ENCODE results near the gene TRMO. TPM values are rescaled to one million over a fixed set of nuclear protein-coding genes. Genes with fewer than 3 reads are reported as not detected.

TRMO gene
- total and polyA plus RNA-seq, 9 of the 15 experiments (the other 6 are each of a cell fraction or from before 2014, with no cell fraction given), result 5.6 to 22.4 (median 16.2) TPM

DNA sequence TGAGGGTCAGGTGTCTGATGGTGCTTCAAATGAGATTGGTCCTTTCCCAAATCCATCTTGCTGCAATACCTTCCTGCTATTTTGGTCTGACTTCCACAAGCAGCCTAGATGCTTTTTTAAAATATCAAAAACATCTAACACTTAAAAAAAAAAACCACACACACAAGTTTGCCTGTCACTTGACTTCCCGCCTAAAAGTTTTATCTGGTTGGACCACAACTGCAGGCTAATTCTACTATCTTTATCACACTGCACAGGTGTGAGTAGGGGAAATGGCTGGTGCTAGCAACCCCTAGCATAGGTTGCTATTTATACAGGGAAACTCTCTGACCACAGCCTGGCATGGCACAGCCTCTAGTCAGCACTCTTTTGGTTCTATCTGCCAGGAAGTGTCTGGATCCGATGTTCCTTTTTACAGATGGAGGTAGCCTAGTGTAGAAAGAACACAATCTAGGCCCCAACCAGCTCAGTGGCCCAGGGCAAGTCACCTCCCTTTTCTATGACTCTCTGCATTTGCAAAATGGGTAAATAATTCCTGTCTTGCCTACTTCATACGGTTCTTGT is 15.9 kb upstream of the TRMO start, which contains the start of gene HEMGN (continued):
- TF ChIP-seq, protein P1, sequence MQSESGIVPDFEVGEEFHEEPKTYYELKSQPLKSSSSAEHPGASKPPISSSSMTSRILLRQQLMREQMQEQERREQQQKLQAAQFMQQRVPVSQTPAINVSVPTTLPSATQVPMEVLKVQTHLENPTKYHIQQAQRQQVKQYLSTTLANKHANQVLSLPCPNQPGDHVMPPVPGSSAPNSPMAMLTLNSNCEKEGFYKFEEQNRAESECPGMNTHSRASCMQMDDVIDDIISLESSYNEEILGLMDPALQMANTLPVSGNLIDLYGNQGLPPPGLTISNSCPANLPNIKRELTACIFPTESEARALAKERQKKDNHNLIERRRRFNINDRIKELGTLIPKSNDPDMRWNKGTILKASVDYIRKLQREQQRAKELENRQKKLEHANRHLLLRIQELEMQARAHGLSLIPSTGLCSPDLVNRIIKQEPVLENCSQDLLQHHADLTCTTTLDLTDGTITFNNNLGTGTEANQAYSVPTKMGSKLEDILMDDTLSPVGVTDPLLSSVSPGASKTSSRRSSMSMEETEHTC (IDR thresholded peaks at IDR 0.05), result peak; percentile 75; the same call in 1 of the 2 replicates
- TF ChIP-seq, protein P2, sequence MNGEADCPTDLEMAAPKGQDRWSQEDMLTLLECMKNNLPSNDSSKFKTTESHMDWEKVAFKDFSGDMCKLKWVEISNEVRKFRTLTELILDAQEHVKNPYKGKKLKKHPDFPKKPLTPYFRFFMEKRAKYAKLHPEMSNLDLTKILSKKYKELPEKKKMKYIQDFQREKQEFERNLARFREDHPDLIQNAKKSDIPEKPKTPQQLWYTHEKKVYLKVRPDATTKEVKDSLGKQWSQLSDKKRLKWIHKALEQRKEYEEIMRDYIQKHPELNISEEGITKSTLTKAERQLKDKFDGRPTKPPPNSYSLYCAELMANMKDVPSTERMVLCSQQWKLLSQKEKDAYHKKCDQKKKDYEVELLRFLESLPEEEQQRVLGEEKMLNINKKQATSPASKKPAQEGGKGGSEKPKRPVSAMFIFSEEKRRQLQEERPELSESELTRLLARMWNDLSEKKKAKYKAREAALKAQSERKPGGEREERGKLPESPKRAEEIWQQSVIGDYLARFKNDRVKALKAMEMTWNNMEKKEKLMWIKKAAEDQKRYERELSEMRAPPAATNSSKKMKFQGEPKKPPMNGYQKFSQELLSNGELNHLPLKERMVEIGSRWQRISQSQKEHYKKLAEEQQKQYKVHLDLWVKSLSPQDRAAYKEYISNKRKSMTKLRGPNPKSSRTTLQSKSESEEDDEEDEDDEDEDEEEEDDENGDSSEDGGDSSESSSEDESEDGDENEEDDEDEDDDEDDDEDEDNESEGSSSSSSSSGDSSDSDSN (IDR thresholded peaks at IDR 0.05; ENCODE audit: borderline replicate concordance in 1 of 2, low read depth in 2 of 2, low read length in 2 of 2), result 0 out of 4 replicates have a peak, but pooled peaks of 1 of the 2 experiments have one; percentile 29
- TF ChIP-seq NR3C1 (CRISPR knock-in tag; IDR thresholded peaks at IDR 0.05), result no peak
- peak; percentile 86 for TF ChIP-seq ETV5 (CRISPR knock-in tag; IDR thresholded peaks at IDR 0.05; ENCODE audit: low read depth)
- peak; percentile 17; the same call in 1 of the 2 replicates for TF ChIP-seq SPI1 (IDR thresholded peaks at IDR 0.05; ENCODE audit: borderline replicate concordance, low read depth, low read length)
- TF ChIP-seq TAL1 (IDR thresholded peaks at IDR 0.05), result peak; percentile 98
- TF ChIP-seq ZMIZ1 (IDR thresholded peaks at IDR 0.05; ENCODE audit: low read depth in 2 of 2, low read length in 2 of 2), result peak in 1 of 2 experiments; percentile 95; a peak in 2 of 4 replicates
- TF ChIP-seq ZKSCAN8 (CRISPR knock-in tag; IDR thresholded peaks at IDR 0.05), result 0 out of 2 replicates have a peak, but pooled peaks have one; percentile 40
- TF ChIP-seq, protein P3, sequence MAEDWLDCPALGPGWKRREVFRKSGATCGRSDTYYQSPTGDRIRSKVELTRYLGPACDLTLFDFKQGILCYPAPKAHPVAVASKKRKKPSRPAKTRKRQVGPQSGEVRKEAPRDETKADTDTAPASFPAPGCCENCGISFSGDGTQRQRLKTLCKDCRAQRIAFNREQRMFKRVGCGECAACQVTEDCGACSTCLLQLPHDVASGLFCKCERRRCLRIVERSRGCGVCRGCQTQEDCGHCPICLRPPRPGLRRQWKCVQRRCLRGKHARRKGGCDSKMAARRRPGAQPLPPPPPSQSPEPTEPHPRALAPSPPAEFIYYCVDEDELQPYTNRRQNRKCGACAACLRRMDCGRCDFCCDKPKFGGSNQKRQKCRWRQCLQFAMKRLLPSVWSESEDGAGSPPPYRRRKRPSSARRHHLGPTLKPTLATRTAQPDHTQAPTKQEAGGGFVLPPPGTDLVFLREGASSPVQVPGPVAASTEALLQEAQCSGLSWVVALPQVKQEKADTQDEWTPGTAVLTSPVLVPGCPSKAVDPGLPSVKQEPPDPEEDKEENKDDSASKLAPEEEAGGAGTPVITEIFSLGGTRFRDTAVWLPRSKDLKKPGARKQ (CRISPR knock-in tag; IDR thresholded peaks at IDR 0.05), result no peak
- TF ChIP-seq SMARCC2 (IDR thresholded peaks at IDR 0.05; ENCODE audit: low read depth), result peak; percentile 87
- TF ChIP-seq TBL1XR1 (IDR thresholded peaks at IDR 0.05; ENCODE audit: low read length in 2 of 2), result peak; percentile 90 to 92; a peak in 2 of 4 replicates
- no peak for TF ChIP-seq PRMT5 (CRISPR knock-in tag; IDR thresholded peaks at IDR 0.05)
- peak; percentile 54 for TF ChIP-seq RFX1 (IDR thresholded peaks at IDR 0.05)
- TF ChIP-seq HDAC3 (IDR thresholded peaks at IDR 0.05; ENCODE audit: borderline replicate concordance, partially characterized antibody), result peak; percentile 86
- TF ChIP-seq, protein P4, sequence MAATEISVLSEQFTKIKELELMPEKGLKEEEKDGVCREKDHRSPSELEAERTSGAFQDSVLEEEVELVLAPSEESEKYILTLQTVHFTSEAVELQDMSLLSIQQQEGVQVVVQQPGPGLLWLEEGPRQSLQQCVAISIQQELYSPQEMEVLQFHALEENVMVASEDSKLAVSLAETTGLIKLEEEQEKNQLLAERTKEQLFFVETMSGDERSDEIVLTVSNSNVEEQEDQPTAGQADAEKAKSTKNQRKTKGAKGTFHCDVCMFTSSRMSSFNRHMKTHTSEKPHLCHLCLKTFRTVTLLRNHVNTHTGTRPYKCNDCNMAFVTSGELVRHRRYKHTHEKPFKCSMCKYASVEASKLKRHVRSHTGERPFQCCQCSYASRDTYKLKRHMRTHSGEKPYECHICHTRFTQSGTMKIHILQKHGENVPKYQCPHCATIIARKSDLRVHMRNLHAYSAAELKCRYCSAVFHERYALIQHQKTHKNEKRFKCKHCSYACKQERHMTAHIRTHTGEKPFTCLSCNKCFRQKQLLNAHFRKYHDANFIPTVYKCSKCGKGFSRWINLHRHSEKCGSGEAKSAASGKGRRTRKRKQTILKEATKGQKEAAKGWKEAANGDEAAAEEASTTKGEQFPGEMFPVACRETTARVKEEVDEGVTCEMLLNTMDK (IDR thresholded peaks at IDR 0.05; ENCODE audit: borderline replicate concordance, insufficient read depth, low read depth, low read length, poor library complexity, severe bottlenecking), result no peak
